NCI-H1436 (cell line): ENCODE results near the gene CCBE1.
"Not testable (repeated sequence)": the region's sequence is repeated elsewhere in the genome, so short reads cannot be mapped to it uniquely, and the experiment has no call there.

Experiments used
- DNase-seq: peaks from one replicate; lab custom pipeline; 2025; lab: John Stamatoyannopoulos, UW

Gene CCBE1

GRCh38 chr18:59656373-59656887 is 40.8 kb downstream of the CCBE1 start:
- DNase-seq = no peak

DNA sequence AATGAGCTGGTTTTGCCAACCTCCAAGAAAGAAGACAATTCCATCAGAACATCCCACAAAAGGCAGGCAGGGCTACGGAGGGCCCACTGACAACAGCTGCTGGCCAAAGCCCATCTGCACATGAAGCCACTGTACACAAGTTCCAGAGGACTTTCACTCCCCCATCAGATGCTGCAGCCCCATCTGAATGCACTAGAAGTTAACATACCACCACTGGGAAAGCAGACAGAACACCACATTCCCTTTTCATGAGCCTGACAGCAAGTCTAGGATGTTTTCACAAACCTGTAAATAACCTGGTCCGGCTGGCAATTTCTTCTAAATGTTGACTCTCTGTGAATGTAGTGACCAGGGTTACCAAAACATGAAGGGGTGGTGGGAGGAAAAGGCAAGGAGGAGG is 41.5 kb downstream of the CCBE1 start:
- no peak for DNase-seq

GRCh38 chr18:59651071-59651470 is 46.2 kb downstream of the CCBE1 start:
- DNase-seq = no peak

DNA sequence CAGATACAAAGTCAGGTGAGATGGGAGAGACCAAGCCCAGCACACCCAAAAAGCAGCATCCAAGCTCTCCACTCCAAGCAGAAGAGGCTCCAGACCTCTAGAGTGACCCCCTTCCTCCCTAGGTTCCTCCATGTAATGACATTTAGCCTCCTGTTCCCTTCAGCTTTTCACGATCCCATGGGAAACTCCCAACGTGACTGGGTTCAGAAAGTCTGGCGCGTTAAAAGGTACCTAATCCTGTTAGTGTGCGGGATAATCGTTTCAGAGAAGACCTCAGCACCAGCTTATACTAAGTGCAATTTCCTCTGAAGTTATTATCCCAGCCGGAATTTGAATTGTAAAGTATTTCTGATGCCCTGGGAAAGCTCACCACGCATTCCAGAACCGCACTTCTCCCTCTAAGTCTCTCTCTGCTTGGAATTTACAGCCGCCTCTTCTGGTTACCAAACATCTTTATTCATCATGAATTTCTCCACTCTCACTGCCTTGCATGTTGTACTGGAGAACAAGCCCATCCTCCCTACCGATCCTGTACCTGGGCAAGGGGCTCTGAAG is 46.9 kb downstream of the CCBE1 start:
- no peak for DNase-seq

DNA sequence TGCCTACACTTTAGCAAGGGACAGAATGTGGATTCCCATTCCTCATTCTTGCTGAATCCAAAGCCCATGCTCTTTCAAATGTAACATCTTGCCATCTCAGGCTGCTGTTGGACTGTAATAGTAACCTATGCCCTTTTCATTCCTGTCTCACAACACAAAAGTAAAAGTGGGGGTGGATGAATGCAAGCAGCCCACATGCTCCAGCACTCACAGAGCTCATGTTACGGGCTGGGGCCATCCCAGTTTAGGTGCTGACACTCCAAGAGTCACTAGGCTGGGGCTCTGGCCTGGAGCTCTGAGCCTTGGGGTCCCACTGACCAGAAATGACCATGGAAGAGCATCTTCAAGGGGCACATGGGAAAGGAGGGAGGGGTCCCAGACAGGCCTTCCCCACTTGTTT is 47.6 kb downstream of the CCBE1 start:
- DNase-seq = no peak

GRCh38 chr18:59648469-59648868 is 48.8 kb downstream of the CCBE1 start:
- DNase-seq = not testable (repeated sequence)

DNA sequence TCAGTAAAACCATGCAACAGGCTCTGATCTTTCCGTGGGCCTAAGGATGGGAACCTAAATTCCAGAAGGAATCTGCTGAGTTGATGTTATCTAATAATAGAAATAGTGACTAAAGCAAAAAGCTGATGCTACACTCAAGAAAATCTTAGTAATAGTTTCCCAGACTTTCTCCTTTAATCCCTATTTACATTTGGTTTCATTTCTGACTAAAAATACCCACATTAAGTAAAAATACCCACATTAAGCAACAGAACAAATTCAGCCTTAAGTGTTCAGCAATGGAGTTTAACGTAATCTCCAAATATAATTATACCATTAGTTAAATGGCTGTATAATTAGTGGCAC is 50.3 kb downstream of the CCBE1 start:
- DNase-seq = no peak

DNA sequence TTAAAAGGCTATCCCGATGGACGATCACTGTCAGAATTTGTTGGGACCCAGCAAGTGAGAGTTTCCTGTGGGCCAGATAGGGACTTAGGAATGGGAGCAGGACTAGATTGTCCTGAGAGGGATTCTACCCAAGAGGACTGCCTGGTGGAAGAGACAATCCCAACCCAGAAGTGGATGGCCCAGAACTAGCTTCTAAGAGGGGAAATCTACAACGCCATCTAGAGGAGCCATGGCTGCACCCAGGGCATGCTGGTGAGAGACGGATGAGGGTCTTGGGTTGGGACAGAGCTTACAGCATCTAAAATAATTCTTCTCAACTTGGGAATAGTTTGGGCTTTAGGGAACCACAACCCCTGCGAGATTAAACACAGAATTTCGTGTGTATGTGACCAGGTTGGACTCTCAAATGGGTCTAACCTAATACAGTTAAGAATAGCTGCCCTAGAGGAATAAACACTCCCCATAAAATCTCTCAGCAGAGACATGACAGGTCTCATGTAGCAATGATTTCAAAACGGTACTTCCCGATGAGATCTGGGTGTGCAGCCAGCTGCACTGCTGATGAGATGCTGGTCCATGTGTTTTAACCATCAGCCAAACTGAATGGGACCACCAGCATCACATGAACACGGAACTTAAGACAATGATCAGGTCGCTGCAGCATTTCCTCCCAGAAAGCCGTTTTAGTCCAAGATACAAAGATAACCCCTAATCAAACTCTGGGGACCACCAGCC is 50.8 kb downstream of the CCBE1 start:
- no peak for DNase-seq

DNA sequence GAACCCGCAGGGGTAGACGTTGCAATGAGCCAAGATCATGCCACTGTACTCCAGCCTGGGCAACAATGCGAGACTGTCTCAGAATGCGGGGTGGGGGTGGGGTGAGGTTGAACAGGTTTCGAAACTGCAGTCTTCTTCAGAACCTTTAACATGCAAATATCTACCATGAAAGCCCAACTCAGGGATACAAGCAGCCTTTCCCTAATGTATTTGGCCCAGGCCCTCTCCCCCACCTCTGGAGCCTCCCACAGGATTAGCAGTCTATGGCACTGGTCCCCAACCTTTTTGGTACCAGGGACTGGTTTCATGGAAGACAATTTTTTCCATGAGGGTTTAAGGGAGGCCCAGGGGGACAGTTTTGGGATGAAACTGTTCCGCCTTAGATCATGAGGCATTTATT is 53.5 kb downstream of the CCBE1 start:
- DNase-seq = no peak

- DNase-seq = no peak
Measured at GRCh38 chr18:59640721-59641120, 56.5 kb downstream of the CCBE1 start.

- no peak for DNase-seq
Measured at GRCh38 chr18:59639821-59640220, 57.4 kb downstream of the CCBE1 start.

GRCh38 chr18:59639136-59639535 is 58.1 kb downstream of the CCBE1 start:
- DNase-seq = no peak

DNA sequence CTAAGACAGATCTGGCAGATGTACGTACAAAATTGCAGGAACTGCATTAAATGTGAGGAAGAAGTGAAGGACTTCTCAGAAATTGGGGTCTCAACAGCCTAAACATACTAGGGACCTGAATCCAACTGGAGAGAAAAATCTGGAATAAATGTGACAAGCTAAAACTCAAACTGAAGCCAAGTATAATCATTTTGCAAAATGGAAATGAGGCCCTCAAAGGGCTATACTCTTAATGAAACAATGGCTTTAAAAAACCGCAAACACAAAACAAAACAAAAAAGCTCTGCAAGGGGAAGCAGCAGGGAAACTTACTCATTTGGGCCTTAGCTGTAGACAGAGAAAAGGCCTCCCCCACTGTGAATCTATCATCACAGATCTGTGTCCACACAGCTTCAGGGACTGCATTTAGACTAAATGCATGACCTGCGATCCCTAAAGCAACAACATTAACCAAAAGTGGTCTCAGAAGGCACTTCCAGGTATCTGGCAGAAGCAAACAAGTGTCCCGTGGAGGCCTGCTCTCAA is 63.2 kb downstream of the CCBE1 start:
- no peak for DNase-seq

DNA sequence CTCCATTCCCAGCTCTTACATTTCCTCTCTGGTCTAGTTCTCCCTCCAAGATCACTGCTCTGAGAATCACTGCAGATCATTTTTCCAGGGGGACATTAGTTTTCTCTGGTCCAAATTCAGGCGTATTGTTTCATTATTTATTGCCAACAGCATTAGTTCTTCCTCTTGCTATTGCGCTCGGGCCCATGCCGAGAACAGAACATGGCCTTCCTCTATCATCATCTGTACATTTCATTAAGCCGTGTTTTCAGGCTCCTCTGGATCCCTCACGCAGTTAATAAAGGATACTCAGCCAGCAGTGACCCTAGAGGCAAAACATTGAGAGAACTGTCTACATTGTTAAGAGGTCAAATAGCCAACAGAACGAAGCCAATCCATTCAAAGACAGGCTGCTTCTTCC is 63.9 kb downstream of the CCBE1 start:
- no peak for DNase-seq

- no peak for DNase-seq
Measured at GRCh38 chr18:59631583-59632181, 65.5 kb downstream of the CCBE1 start.

GRCh38 chr18:59629894-59630293 is 67.3 kb downstream of the CCBE1 start:
- no peak for DNase-seq

GRCh38 chr18:59628995-59629394 is 68.2 kb downstream of the CCBE1 start:
- no peak for DNase-seq

- DNase-seq = no peak
Measured at GRCh38 chr18:59627414-59627813, 69.8 kb downstream of the CCBE1 start.

DNA sequence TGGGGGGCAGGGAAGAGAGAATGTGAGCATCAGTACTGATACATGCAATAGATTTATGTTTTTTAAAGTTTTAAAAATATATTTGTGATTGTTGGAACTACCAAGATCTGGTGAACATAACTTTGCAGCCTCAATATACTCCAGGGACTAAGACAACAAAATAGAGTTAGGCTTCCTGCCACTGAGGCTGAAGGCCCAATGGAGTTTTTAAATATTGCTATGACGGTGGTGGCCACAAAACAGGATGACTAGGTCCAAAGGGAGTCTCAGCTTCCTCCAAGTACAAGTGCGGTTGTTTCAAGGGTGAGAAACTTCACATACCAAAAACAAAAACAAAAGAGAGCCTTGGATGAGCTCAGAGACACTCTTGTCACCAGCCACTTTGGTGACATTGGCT is 72.9 kb downstream of the CCBE1 start:
- no peak for DNase-seq

GRCh38 chr18:59623456-59624368 is 73.5 kb downstream of the CCBE1 start:
- DNase-seq = no peak

DNA sequence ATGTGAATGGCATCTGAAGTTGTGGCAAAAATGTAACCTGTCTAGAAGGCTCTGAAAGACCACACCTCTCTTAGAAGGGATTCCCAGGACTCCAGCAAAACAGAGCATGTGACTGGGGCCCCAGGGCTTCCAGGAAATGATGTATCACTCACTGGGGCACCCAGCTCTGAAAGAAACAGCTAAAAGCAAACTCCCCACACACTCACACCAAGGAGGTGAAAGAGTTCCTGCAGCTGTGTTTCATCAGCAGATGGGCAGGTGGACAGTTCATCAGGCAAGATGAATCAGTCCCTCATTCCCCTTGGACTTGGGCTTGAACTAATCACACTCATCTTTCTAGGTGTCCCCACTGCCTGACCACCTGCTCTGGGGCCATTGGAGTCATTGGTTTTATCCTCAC is 76.2 kb downstream of the CCBE1 start:
- DNase-seq = no peak

DNA sequence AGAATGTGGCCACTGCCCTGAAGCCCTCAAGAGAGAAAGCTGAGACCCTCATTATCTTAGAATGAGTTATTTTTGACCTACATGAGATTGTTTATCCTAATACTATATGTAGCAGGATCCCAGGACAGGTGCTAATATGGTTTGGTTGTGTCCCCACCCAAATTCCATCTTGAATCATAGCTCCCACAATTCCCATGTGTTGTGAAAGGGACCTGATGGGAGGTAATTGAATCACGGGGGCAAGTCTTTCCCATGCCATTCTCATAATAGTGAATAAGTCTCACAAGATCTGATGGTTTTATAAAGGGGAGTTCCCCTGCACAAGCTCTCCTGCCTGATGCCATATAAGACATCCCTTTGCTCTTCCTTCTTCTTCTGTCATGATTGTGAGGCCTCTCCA is 76.8 kb downstream of the CCBE1 start:
- DNase-seq = no peak
